GM12878 (cell line): ENCODE data around the gene MRPL27. TPM values are rescaled to one million over a fixed set of nuclear protein-coding genes. Genes with fewer than 3 reads are reported as not detected.

Source experiments
- ATAC-seq: fragments of 200-7000 bp; cut with Tn5 transposase; 3 replicates; pipeline ENCODE4 v1.9.1; 2020; ENCODE audit warnings: mild to moderate bottlenecking, moderate library complexity
- BruUV-seq: library from RNA; stranded (reverse); fragments of 400-500 nt; replicated peaks from 2 replicates; lab custom pipeline; 2021; lab: Mats Ljungman, UMichigan
- CTCF ChIA-PET: fragments of 300-600 bp; sonication (Branson Sonifier 250); formaldehyde crosslinking; extraction: SDS; loops from one replicate; lab custom pipeline; 2021; ENCODE audit warnings: inconsistent platforms; lab: Yijun Ruan, JAX
- POLR2A ChIA-PET: fragments of 350-600 bp; formaldehyde crosslinking; extraction: SDS; loops from one replicate; lab custom pipeline; 2021; ENCODE audit warnings: inconsistent platforms; lab: Charles Lee
- RAD21 ChIA-PET: fragments of 300-600 bp; sonication (Branson Sonifier 250); formaldehyde crosslinking; loops from one replicate; lab custom pipeline; 2023; ENCODE audit warnings: antibody characterized with exemption; ENCODE audit not compliant: unreplicated experiment; lab: Charles Lee
- SMC1A ChIA-PET: fragments of 300-600 bp; sonication (Branson Sonifier 250); formaldehyde crosslinking; loops from one replicate; lab custom pipeline; 2023; ENCODE audit not compliant: unreplicated experiment, uncharacterized antibody; lab: Charles Lee
- DNase-seq: peaks from one replicate; pipeline ENCODE4 v3.0.0-alpha.2; 2011; ENCODE audit warnings: low read depth, low spot score
- FAIRE-seq: peaks from 3 replicates; lab custom pipeline; 2011; peaks lifted over from hg19 to GRCh38; lab: Jason Lieb, UNC
- H2AFZ ChIP-seq: 2 replicates; pipeline ENCODE4 v1.6.0; 2011; ENCODE audit warnings: low read depth, low read length, control low read depth; ENCODE audit not compliant: control insufficient read depth
- H3K27ac ChIP-seq: 2 replicates; pipeline ENCODE4 v1.5.1; 2011; ENCODE audit warnings: control low read depth; ENCODE audit not compliant: control insufficient read depth, insufficient read depth
- H3K27me3 ChIP-seq, 2 experiments: replicated peaks in 1 of 2; 2 replicates each; pipeline versions ENCODE4 v1.6.0 to v1.6.1; 2011; ENCODE audit warnings: low read length in 1 of 2; ENCODE audit not compliant: control insufficient read depth in 2 of 2, insufficient read depth in 2 of 2
- H3K36me3 ChIP-seq, 2 experiments: 2 replicates each; pipeline ENCODE4 v1.5.1; 2011; ENCODE audit warnings: low read length in 1 of 2; ENCODE audit not compliant: control insufficient read depth in 2 of 2, insufficient read depth in 2 of 2
- H3K4me1 ChIP-seq: 2 replicates; pipeline ENCODE4 v1.6.1; 2011; ENCODE audit warnings: mild to moderate bottlenecking, low read length, moderate library complexity, mixed read lengths; ENCODE audit not compliant: control insufficient read depth, insufficient read depth
- H3K4me2 ChIP-seq: 2 replicates; pipeline ENCODE4 v1.6.0; 2011; ENCODE audit warnings: control low read depth; ENCODE audit not compliant: control insufficient read depth, insufficient read depth
- H3K4me3 ChIP-seq: fragments of 200-600 bp; sonication (generic); 2 replicates; pipeline ENCODE4 v1.5.1; 2016
- H3K79me2 ChIP-seq: 2 replicates; pipeline ENCODE4 v1.6.0; 2011; ENCODE audit warnings: low read length; ENCODE audit not compliant: control insufficient read depth, insufficient read depth
- H3K9ac ChIP-seq: 2 replicates; pipeline ENCODE4 v1.8.0; 2011; ENCODE audit warnings: low read length, control low read depth, mixed read lengths; ENCODE audit not compliant: control insufficient read depth, insufficient read depth
- H3K9me3 ChIP-seq: replicated peaks from 3 replicates; pipeline ENCODE4 v1.5.1; 2011; ENCODE audit warnings: mild to moderate bottlenecking, low read length; ENCODE audit not compliant: control insufficient read depth, insufficient read depth
- H4K20me1 ChIP-seq: 2 replicates; pipeline ENCODE4 v1.6.0; 2011; ENCODE audit not compliant: control insufficient read depth, insufficient read depth
- ASH2L ChIP-seq: fragments of 300-600, 200-600 bp; sonication (generic); IDR thresholded peaks from 2 replicates; pipeline ENCODE4 v1.6.1; 2017; ENCODE audit warnings: low read depth, mild to moderate bottlenecking, borderline replicate concordance
- ATF7 ChIP-seq: fragments of 450-650 bp; IDR thresholded peaks from 2 replicates; pipeline ENCODE4 v1.6.1; 2016; ENCODE audit warnings: low read depth, mild to moderate bottlenecking
- BRCA1 ChIP-seq: IDR thresholded peaks from 2 replicates; pipeline ENCODE4 v1.6.1; 2011; ENCODE audit warnings: low read depth, low read length, improper control_type of control experiment
- CHD4 ChIP-seq: fragments of 200-600 bp; sonication (generic); IDR thresholded peaks from 2 replicates; pipeline ENCODE4 v1.6.1; 2016; ENCODE audit warnings: mild to moderate bottlenecking
- CREM ChIP-seq: IDR thresholded peaks from 2 replicates; pipeline ENCODE4 v1.6.1; 2014; ENCODE audit warnings: antibody characterized with exemption, low read depth
- GATAD2B ChIP-seq: fragments of 450-650 bp; conservative IDR thresholded peaks from 2 replicates; pipeline ENCODE4 v1.6.1; 2017; ENCODE audit warnings: low read depth, mild to moderate bottlenecking, moderate library complexity
- LARP7 ChIP-seq: fragments of 450-650 bp; IDR thresholded peaks from 2 replicates; pipeline ENCODE4 v1.6.1; 2017; ENCODE audit warnings: mild to moderate bottlenecking
- MTA2 ChIP-seq: fragments of 450-650 bp; IDR thresholded peaks from 2 replicates; pipeline ENCODE4 v1.6.1; 2016; ENCODE audit warnings: low read depth, mild to moderate bottlenecking, moderate library complexity
- NFXL1 ChIP-seq: fragments of 450-650 bp; IDR thresholded peaks from 2 replicates; pipeline ENCODE4 v1.6.1; 2017; ENCODE audit warnings: antibody characterized with exemption, mild to moderate bottlenecking, borderline replicate concordance
- PAX5 ChIP-seq: IDR thresholded peaks from 2 replicates; pipeline ENCODE4 v1.6.1; 2011; ENCODE audit warnings: low read depth, low read length, borderline replicate concordance
- RELA ChIP-seq: fragments of 450-650 bp; IDR thresholded peaks from 2 replicates; pipeline ENCODE4 v1.8.0; 2014; ENCODE audit warnings: borderline replicate concordance; ENCODE audit not compliant: partially characterized antibody
- RUNX3 ChIP-seq: IDR thresholded peaks from 2 replicates; pipeline ENCODE4 v1.6.1; 2012; ENCODE audit warnings: low read length, inconsistent platforms
- SIN3A ChIP-seq: IDR thresholded peaks from 2 replicates; pipeline ENCODE4 v1.6.1; 2012; ENCODE audit warnings: low read depth, low read length, improper control_type of control experiment
- SPI1 ChIP-seq: IDR thresholded peaks from 2 replicates; pipeline ENCODE4 v1.6.1; 2011; ENCODE audit warnings: low read depth, mild to moderate bottlenecking, low read length, moderate library complexity, borderline replicate concordance; ENCODE audit not compliant: insufficient read depth
- ZBTB11 ChIP-seq: fragments of 450-650 bp; formaldehyde crosslinking; IDR thresholded peaks from 2 replicates; pipeline ENCODE4 v1.5.0; 2022; ENCODE audit warnings: mild to moderate bottlenecking, missing genetic modification characterization
- ZBTB40 ChIP-seq: fragments of 450-650 bp; IDR thresholded peaks from 2 replicates; pipeline ENCODE4 v1.6.1; 2016; ENCODE audit warnings: mild to moderate bottlenecking, moderate library complexity, borderline replicate concordance
- WGBS: methylation state at CpG from one replicate; pipeline ENCODE4 v1.1.6; 2016; ENCODE audit warnings: low lambda C conversion rate; ENCODE audit not compliant: insufficient replicate concordance, insufficient coverage; ENCODE audit errors: missing lambda C conversion rate; 5-methylcytosine and 5-hydroxymethylcytosine counted together
- in situ Hi-C: fragments of 300-500 bp; cut with MboI; formaldehyde crosslinking; loops from 9 replicates; pipeline ENCODE4 v1.14.3; 2018; ENCODE audit warnings: mixed read lengths
- intact Hi-C: fragments of 100-400 bp; cut with micrococcal nuclease; formaldehyde crosslinking; loops from one replicate; pipeline ENCODE4 v1.14.2; 2022; ENCODE audit not compliant: unreplicated experiment
- polyA plus RNA-seq, 11 experiments: library from polyadenylated mRNA; depleted of rRNA in 4 of 11; unstranded in 6 of 11; stranded (reverse) in 5 of 11; fragments of >200 nt; fragmentation: Nextera tagmentation in 4 of 11; fragmentation: Illumina TruSeq in 1 of 11; extraction: Ambion mirVana in 4 of 11; extraction: Trizol in 1 of 11; gene quantifications; 1 replicate in 1 of 11; 2 replicates in 10 of 11; pipeline versions ENCODE4 v1.2.1 to v1.2.3, GENCODE V29; 2011 to 2016; ENCODE audit warnings: inconsistent platforms in 2 of 11, missing spikeins in 2 of 11, low read depth in 1 of 11
- total RNA-seq, 4 experiments: library from RNA; depleted of rRNA in 3 of 4; stranded (reverse); fragments of >200 nt in 3 of 4; fragmentation: Illumina TruSeq in 1 of 4; extraction: Trizol in 1 of 4; gene quantifications; 2 replicates each; pipeline versions ENCODE4 v1.2.1 to v1.2.3, GENCODE V29; 2013 to 2021
- TF ChIP-seq, protein P1 (sequence below): fragments of 450-650 bp; IDR thresholded peaks from 2 replicates; pipeline ENCODE4 v1.6.1; 2017; ENCODE audit warnings: borderline replicate concordance

MRPL27 gene
- total and polyA plus RNA-seq, 10 of the 15 experiments (the other 5 are each of a cell fraction or from before 2014, with no cell fraction given): 83.0 to 390 (median 131) TPM

GRCh38 chr17:50322271-50322670 lies 50.7 kb downstream of the MRPL27 start:
- SMC1A ChIA-PET: no interaction called here
- DNase-seq (no peak), ATAC-seq (no peak), FAIRE-seq (no peak)
- BruUV-seq: no TSS peak
- no peaks in the 10 kb centered on the region for H3K36me3 ChIP-seq
- H3K27me3 ChIP-seq: no peaks in the 10 kb centered on the region
- RAD21 ChIA-PET: interaction anchor here (1.4 kb wide), 1 partner anchor 122 kb away, joined by 3 read pairs; no protein-coding TSS in a partner anchor
- H4K20me1 ChIP-seq: no peaks in the 10 kb centered on the region
- POLR2A ChIA-PET: interaction anchor here (1.5 kb wide), 1 partner anchor 17 kb away, joined by 3 read pairs; no protein-coding TSS in a partner anchor
- CTCF ChIA-PET: interaction anchor here (0.8 to 2.5 kb wide), 4 partner anchors 13 to 228 kb away, joined by 3 to 11 read pairs (median 4); no protein-coding TSS in a partner anchor
- H3K79me2 ChIP-seq: no peaks in the 10 kb centered on the region
- peaks cover 3% of the 10 kb centered on the region for H3K4me1 ChIP-seq
- in situ Hi-C loops: no loop called here
- H3K4me3 ChIP-seq: no peak overlapping the region
- TF ChIP-seq ASH2L: no peak
- no peak for TF ChIP-seq RUNX3
- no peak for TF ChIP-seq RELA
- no peak for TF ChIP-seq SIN3A
- TF ChIP-seq CHD4: no peak
- TF ChIP-seq MTA2: no peak
- TF ChIP-seq SPI1: no peak
- no peak for TF ChIP-seq LARP7
- TF ChIP-seq CREM: no peak
- no peak for TF ChIP-seq PAX5
- no peak for TF ChIP-seq BRCA1
- TF ChIP-seq ZBTB40: no peak
- no peak for TF ChIP-seq ATF7
- no peak for TF ChIP-seq GATAD2B
- TF ChIP-seq, protein P1, sequence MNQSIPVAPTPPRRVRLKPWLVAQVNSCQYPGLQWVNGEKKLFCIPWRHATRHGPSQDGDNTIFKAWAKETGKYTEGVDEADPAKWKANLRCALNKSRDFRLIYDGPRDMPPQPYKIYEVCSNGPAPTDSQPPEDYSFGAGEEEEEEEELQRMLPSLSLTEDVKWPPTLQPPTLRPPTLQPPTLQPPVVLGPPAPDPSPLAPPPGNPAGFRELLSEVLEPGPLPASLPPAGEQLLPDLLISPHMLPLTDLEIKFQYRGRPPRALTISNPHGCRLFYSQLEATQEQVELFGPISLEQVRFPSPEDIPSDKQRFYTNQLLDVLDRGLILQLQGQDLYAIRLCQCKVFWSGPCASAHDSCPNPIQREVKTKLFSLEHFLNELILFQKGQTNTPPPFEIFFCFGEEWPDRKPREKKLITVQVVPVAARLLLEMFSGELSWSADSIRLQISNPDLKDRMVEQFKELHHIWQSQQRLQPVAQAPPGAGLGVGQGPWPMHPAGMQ: no peak
- no peak for TF ChIP-seq NFXL1
- no peak for TF ChIP-seq ZBTB11 (CRISPR knock-in tag)
- H3K27ac ChIP-seq: no peak overlapping the region
- H3K4me2 ChIP-seq: no peak overlapping the region
- no peaks in the 10 kb centered on the region for H3K9me3 ChIP-seq
- H3K9ac ChIP-seq: no peak overlapping the region
- intact Hi-C loops: no loop called here
- no peak overlapping the region for H2AFZ ChIP-seq
- WGBS: 63% methylated on average over 7 of the region's 7 CpGs
